Heart left ventricle (tissue), 13 donors: ENCODE data around the gene LTC4S.

Experiments used
- CTCF ChIP-seq, 12 donors: fragments of 200-600 bp; sonication (generic) in 4 of 12; IDR thresholded peaks; one replicate each; pipeline versions ENCODE4 v1.5.0 to v1.8.0; 2018 to 2022; ENCODE audit warnings: antibody characterized with exemption in 12 of 12, mild to moderate bottlenecking in 5 of 12
- POLR2A ChIP-seq, 2 donors: fragments of 450-650 bp; IDR thresholded peaks; one replicate each; pipeline ENCODE4 v1.6.1; 2017; ENCODE audit warnings: antibody characterized with exemption in 2 of 2, mild to moderate bottlenecking in 2 of 2, moderate library complexity in 2 of 2
- donor health status: ischemic (EF 13 %, LVEDD 7.1; RV severe dilation, severe dysfunction).
- donor health status: DM: no; HTN: yes; CAD: no.
- donor health status: DM: no; HTN: no; CAD: no.
- donor health status: ischemic (EF 25% LVEDD 6.9; RV normal size, moderate dysfunction).
- donor health status: ischemic (EF 25% LVEDD 5.7; RV mildly dilated, moderate dysfunction).
- donor health status: ischemic (EF 35%, LVEDD 5.7; RV mildly dilated, moderate dysfunction).
- donor health status: nonischemic (EF 11% LVEDD 7.7; RV severe dilation, severe dysfunction).
- donor health status: DM: yes; HTN: yes; CAD: no.
- donor health status: PGD.
- donor health status: ischemic (EF 29% LVEDD 5.4; RV normal size, mild dysfunction).
- donor health status: nonischemic (EF 23%, LVEDD 6.1; RV moderate dilation, normal function).

GRCh38 chr5:179834120-179834519 is 40.3 kb downstream of the LTC4S start:
- no peak for TF ChIP-seq CTCF (IDR thresholded peaks at IDR 0.05)
- TF ChIP-seq POLR2A (IDR thresholded peaks at IDR 0.05) = no peak
